Measurements from ENCODE around the gene CCDC7. TPM values are rescaled to one million over a fixed set of nuclear protein-coding genes. Genes with fewer than 3 reads are reported as not detected.

CCDC7 gene
- total RNA-seq, 1 experiment from 2014 or later, result 6.9 TPM

DNA sequence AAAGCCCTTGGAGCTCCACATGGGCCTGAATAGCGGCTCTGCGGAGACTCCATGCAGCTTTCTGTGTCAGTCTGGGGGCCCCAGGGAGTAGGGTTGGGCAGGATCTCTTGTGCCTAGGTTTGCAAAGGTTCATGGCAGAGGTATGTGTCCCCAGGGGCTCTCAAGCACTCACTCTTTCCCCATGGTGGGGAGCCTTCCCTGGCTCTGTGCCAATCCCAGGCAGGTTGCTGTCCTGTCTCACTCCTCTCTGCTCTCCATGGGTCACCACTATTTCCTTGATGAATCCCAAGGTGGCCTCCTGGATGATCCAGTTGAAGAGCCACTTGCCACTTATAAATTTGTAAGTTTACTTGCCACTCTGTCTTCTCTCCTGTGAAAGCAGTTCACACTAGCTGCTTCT is 238.4 kb downstream of the CCDC7 start:
- no peak overlapping the region for H3K27ac ChIP-seq
- no peak overlapping the region for H3K4me3 ChIP-seq
- no peaks in the 10 kb centered on the region for H3K9me3 ChIP-seq (ENCODE audit: insufficient read depth, low read depth)
- TF ChIP-seq, protein P1, sequence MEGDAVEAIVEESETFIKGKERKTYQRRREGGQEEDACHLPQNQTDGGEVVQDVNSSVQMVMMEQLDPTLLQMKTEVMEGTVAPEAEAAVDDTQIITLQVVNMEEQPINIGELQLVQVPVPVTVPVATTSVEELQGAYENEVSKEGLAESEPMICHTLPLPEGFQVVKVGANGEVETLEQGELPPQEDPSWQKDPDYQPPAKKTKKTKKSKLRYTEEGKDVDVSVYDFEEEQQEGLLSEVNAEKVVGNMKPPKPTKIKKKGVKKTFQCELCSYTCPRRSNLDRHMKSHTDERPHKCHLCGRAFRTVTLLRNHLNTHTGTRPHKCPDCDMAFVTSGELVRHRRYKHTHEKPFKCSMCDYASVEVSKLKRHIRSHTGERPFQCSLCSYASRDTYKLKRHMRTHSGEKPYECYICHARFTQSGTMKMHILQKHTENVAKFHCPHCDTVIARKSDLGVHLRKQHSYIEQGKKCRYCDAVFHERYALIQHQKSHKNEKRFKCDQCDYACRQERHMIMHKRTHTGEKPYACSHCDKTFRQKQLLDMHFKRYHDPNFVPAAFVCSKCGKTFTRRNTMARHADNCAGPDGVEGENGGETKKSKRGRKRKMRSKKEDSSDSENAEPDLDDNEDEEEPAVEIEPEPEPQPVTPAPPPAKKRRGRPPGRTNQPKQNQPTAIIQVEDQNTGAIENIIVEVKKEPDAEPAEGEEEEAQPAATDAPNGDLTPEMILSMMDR (conservative IDR thresholded peaks at IDR 0.05), result no peak
- no TSS peak for BruUV-seq (replicated peaks)
- no peak for DNase-seq
- no peaks in the 10 kb centered on the region for H3K27me3 ChIP-seq (ENCODE audit: insufficient read depth, low read depth)
- H3F3A ChIP-seq (ENCODE audit: insufficient read depth, low read depth), result no peaks in the 10 kb centered on the region
- ChIA-PET POLR2A (ENCODE audit: unreplicated experiment) (no interaction called here), CTCF (no interaction called here)
- no peaks in the 10 kb centered on the region for H3K4me1 ChIP-seq (replicated peaks; ENCODE audit: insufficient read depth)
- H3K36me3 ChIP-seq (ENCODE audit: low read depth), result no peaks in the 10 kb centered on the region
- H3K79me2 ChIP-seq (ENCODE audit: low read depth), result no peaks in the 10 kb centered on the region
- intact Hi-C loops (cut with micrococcal nuclease; ENCODE audit: unreplicated experiment), result no loop called here
- no peaks in the 10 kb centered on the region for H3K9me2 ChIP-seq (ENCODE audit: insufficient read depth)
- H2AFZ ChIP-seq, result no peak overlapping the region
- H4K20me1 ChIP-seq (ENCODE audit: insufficient read depth), result no peaks in the 10 kb centered on the region
- H3K4me2 ChIP-seq, result no peak overlapping the region

DNA sequence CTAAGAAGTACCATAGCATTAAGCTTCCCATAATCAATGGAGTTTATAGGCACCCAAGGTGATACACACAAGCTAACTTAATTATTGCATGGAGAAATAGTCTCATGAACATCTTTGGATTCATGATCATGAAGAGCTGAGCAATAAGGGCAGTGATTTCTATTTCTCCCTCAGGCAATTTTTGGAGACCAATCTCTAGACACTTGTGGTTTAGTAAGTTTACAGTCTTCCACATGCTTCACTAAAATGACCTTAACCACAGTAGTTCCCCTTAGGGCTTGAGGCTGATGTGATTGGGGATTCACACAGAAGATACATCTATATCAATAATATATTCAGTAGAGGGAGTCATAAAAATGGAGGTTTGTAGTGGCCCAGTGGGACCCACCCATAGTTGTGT is 241.2 kb downstream of the CCDC7 start:
- Histone ChIP-seq H3K27ac (no peak overlapping the region), H3K9me3 (ENCODE audit: insufficient read depth, low read depth) (no peaks in the 10 kb centered on the region), H3F3A (ENCODE audit: insufficient read depth, low read depth) (no peaks in the 10 kb centered on the region), H3K9me2 (ENCODE audit: insufficient read depth) (no peaks in the 10 kb centered on the region), H3K27me3 (ENCODE audit: insufficient read depth, low read depth) (no peaks in the 10 kb centered on the region), H3K36me3 (ENCODE audit: low read depth) (no peaks in the 10 kb centered on the region), H3K4me3 (no peak overlapping the region), H3K4me1 (replicated peaks; ENCODE audit: insufficient read depth) (no peaks in the 10 kb centered on the region), H3K79me2 (ENCODE audit: low read depth) (no peaks in the 10 kb centered on the region), H2AFZ (no peak overlapping the region), H4K20me1 (ENCODE audit: insufficient read depth) (no peaks in the 10 kb centered on the region), H3K4me2 (no peak overlapping the region)
- ChIA-PET POLR2A (ENCODE audit: unreplicated experiment) (no interaction called here), CTCF (no interaction called here)
- BruUV-seq (replicated peaks), result no TSS peak
- intact Hi-C loops (cut with micrococcal nuclease; ENCODE audit: unreplicated experiment), result no loop called here
- DNase-seq, result no peak
- TF ChIP-seq, protein P1 (conservative IDR thresholded peaks at IDR 0.05), result no peak
- no peak for TF ChIP-seq EZH2 (IDR thresholded peaks at IDR 0.05; ENCODE audit: low read depth)

DNA sequence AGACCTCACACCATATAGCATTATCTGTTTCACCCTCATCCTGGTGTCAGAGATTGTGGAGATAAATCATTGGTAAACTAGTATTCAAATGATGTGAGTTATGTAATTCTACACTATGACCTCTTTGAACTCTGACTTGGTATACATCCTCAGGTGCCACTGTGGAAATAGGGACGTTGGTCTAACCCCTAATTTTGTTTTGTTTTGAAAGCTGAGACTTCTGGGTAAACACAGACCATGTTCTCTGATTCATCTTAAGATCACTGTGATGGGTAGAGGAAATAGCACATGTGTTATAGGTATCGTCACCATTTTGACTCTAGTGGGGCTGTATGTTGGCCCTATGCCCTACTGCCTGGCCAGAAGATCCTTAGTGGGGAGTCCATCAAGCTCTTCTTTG is 241.6 kb downstream of the CCDC7 start:
- Histone ChIP-seq H4K20me1 (ENCODE audit: insufficient read depth) (no peaks in the 10 kb centered on the region), H3K9me2 (ENCODE audit: insufficient read depth) (no peaks in the 10 kb centered on the region), H3K9me3 (ENCODE audit: insufficient read depth, low read depth) (no peaks in the 10 kb centered on the region), H3K27me3 (ENCODE audit: insufficient read depth, low read depth) (no peaks in the 10 kb centered on the region), H2AFZ (no peak overlapping the region), H3F3A (ENCODE audit: insufficient read depth, low read depth) (peaks cover 4% of the 10 kb centered on the region; the same call in 1 of the 2 replicates), H3K4me2 (no peak overlapping the region), H3K4me1 (replicated peaks; ENCODE audit: insufficient read depth) (no peaks in the 10 kb centered on the region), H3K4me3 (no peak overlapping the region), H3K36me3 (ENCODE audit: low read depth) (no peaks in the 10 kb centered on the region), H3K27ac (no peak overlapping the region), H3K79me2 (ENCODE audit: low read depth) (no peaks in the 10 kb centered on the region)
- intact Hi-C loops (cut with micrococcal nuclease; ENCODE audit: unreplicated experiment), result no loop called here
- no TSS peak for BruUV-seq (replicated peaks)
- TF ChIP-seq, protein P1 (conservative IDR thresholded peaks at IDR 0.05), result no peak
- no peak for TF ChIP-seq EZH2 (IDR thresholded peaks at IDR 0.05; ENCODE audit: low read depth)
- CTCF ChIA-PET, result no interaction called here
- DNase-seq, result no peak
- POLR2A ChIA-PET (ENCODE audit: unreplicated experiment), result no interaction called here
